Activated CD8-positive, alpha-beta memory T cell treated with anti-CD3 and anti-CD28 coated beads, Interleukin-2, amount 50 U/mL, for 24 hours (primary cell): ENCODE measurements around the gene SLC22A12.
A peak's percentile ranks its signal among the peaks of the same experiment; 100 is the strongest.
"Not testable (repeated sequence)": the region's sequence is repeated elsewhere in the genome, so short reads cannot be mapped to it uniquely, and the experiment has no call there.

Experiments
- DNase-seq: peaks from one replicate; pipeline ENCODE4 v3.0.0-alpha.2; 2020; ENCODE audit errors: extremely low read depth

SLC22A12 gene

DNA sequence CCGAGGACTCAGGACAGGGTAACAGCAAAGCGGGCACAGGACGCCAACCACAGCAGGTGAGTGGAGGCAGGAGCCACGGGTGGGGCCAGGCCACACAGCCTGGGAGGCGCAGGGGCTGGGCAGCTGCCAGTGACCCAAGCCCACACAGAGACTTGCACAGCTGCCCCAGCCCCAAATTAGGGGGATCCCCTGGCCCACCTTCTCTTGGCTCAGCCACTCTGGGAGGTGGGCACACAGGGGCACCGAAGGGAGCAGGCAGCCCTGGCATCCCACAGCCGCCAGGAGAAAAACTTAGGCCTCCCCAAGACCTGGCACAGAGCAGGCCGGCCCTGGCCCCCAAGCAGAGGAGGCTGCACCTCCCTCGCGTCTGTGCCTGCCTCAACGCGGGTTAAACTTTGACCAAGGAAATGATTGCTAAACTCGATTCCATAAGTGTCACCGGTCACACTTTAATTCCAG, at the start of gene SLC22A12:
SLC22A12 (plus strand) TSS at position 458 of the 459 bp plus-strand sequence. CDS start 337 bp downstream, outside the sequence.
- DNase-seq: no peak

- DNase-seq: no peak
Measured at GRCh38 chr11:64542172-64543125, 48.6 kb upstream of the SLC22A12 start.

DNA sequence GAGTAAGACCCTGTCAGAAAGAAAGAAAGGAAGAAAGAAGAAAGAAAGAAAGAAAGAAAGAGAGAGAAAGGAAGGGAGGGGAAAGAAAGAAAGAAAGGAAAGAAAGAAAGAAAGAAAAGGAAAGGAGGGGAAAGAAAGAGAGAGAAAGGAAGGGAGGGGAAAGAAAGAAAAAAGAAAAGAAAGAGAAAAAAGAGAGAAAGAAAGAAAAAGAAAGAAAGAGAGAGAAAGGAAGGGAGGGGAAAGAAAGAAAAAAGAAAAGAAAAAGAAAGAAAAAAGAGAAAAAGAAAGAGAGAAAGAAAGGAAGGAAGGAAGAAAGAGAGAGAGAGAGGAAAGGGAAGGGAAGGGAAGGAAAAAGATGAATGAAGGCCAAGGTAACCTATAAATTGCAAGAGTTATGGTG, 47.2 kb upstream of the SLC22A12 start:
- DNase-seq: no peak

DNA sequence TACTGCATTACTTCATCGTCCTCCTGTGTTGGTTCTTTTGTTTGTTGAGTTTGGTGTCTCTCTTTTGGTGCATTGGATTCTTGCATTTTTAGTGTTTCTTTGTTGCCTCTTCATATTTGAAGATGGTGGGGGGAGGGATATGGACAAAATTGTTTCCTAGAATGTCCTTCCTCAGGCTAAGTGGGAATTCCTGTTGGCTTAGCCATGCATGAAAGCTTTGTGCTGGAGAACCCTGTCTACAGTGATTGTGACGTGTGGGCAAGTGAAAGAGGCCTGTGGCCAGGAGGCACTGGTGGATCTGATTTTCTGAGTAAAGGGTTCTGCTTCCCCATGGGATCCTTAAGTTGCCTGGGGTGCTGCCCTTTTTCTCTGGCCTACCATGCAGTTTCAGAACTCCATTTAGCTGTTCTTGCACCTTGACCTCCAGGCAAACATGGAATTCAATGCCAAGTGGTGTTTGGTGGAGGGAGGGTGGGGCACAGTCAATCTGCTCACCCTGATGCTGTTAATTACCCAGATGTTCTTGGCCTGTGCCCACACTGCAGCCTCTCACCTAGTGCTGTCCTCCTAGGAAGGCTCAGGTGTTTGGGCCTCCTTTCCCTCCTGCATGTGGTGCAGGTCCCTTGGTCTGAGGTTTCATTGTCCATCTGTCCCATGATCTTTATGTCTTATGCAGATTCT, 46.3 kb upstream of the SLC22A12 start:
- DNase-seq: no peak

GRCh38 chr11:64545619-64546018, 45.4 kb upstream of the SLC22A12 start:
- no peak for DNase-seq

GRCh38 chr11:64546176-64546575, 44.8 kb upstream of the SLC22A12 start:
- no peak for DNase-seq

DNA sequence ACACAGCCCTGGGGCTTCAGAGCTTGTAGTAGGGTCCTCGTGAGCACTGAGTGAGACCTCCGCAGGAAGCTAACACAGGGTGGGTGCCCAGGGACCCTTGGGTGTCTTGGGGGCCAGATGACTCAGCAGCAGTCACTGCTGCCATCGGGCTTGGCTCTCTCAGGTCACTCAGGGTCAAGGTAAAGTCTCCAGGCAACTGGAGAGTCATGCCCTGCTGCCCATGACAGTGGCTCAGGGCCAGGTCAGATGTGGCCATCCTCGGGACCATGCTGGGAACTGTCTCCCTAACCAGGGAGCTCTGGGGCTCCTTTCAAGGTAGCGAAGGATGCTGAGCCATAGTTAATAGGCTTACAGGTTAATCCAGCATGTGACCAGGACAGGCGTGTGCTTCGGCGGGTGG, 44.4 kb upstream of the SLC22A12 start:
- DNase-seq: no peak

GRCh38 chr11:64549969-64550368, 41.1 kb upstream of the SLC22A12 start:
- DNase-seq: no peak

DNA sequence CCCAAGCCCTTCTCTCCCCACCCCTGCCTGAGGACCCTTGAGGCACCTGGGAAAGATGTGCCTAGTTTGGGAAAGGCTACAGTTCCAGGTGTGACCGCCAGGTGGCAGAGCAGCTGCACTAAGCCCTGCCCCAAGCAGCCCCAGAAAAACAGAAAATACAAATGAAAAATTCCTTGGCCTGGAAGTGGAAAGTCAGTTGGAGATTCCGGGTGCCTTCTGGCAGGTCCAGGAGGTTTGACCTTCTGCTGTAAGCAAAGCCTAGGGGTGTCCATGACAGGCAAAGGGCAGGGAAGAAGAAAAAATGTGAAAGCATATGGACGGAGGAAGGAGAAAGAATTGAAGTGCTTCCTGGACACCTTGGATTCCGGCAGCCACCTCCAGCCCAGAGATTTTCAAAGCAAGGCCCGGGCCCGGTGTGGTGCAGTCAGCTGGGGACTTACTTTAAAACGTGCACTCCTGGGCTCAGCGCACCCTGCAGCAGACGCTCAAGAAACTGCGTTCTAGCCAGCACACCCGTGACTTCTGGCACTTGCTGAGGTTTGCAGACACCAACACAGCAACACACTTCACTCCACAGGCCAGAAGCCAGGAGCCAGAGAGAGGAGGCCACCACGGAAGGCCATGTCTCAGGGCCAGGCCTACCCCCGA, 37.3 kb upstream of the SLC22A12 start:
- DNase-seq: peak; percentile 13

GRCh38 chr11:64556044-64556720, 34.8 kb upstream of the SLC22A12 start:
- no peak for DNase-seq

GRCh38 chr11:64556721-64557250, 34.2 kb upstream of the SLC22A12 start:
- DNase-seq: no peak

DNA sequence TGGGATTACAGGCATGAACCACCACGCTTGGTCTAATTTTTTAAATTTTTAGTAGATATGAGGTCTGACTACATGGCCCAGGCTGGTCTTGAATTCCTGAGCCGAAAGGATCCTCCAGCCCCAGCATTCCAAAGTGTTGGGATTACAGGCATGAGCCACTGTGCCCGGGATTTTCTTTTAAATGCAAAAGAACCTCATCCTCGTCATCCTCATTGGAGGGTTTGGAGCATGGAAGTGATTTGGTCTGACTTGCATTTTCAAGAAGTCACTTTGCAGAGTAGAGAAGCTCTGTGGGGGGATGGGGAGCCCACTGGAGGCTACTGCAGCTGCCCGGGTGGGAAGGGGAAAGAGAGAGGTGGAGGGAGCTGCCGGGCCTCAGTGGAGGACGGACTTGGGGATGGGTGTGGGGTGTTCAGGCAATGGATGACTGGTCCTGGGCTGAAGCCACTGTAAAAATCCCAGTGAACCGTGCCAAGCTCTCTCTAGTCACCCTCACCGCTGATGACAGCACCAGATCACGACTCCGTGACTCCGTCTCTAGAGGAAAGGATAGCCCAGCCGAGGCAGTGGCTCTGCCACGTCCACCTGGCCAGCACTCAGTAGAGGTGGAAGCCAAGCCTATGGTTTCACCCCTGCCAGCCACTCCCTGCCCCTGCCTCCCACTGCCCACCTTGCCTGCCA, 32.8 kb upstream of the SLC22A12 start:
- DNase-seq: no peak

DNA sequence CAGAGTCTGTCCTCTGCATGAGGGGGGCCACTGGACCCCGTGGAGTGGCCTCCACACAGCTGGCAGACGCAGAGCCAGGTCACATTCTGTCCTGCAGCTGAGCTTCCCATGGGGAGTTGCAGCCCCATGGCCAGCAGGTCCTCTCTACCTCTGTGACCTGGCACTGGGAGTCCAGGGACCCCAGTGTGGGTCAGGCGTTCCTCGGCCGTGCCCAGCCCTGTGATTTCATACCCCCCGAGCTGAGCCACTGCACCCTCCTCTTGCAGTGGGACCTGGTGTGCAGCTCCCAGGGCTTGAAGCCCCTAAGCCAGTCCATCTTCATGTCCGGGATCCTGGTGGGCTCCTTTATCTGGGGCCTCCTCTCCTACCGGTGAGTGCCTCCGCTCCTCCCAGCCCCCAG, 32.2 kb upstream of the SLC22A12 start:
- no peak for DNase-seq

DNA sequence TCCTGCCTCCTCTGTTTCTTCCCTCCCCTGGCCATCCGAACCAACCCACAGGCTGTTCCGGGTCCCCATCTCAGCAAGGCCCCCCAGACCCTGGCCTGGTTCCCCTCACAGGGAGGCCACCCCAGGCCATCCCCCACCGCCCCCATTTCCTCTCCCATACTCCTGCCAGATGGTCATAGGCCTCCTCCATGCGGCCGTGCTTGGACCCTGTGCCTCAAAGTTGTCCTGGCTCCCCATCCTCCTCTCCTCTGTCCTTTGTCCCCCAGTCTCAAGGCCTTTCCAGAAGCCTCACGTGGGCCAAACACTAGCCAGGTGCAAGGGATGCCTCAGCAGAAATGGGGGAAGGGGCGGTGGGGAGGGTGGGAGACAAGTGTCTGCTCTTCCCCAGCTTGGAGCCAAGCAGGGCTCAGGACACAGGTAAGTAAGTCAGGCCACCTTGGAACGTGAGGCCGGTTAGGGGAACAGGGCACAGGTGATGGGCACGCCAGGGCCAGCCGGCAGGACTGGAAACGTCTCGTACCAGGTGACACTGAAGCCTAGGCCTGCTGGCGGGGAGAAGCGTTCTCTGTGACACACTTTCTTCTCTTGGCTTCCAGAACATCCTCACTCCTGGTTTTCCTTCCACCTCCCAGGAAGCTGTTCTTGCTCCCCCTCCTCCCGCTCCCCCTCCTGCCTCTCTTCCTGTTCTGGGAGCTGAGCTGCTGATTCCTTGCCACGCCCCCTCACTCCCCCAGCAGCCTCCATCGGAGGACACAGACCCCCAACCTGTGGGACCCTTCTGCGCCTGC, 31.5 kb upstream of the SLC22A12 start:
- no peak for DNase-seq

GRCh38 chr11:64560139-64560771, 30.8 kb upstream of the SLC22A12 start:
- no peak for DNase-seq

DNA sequence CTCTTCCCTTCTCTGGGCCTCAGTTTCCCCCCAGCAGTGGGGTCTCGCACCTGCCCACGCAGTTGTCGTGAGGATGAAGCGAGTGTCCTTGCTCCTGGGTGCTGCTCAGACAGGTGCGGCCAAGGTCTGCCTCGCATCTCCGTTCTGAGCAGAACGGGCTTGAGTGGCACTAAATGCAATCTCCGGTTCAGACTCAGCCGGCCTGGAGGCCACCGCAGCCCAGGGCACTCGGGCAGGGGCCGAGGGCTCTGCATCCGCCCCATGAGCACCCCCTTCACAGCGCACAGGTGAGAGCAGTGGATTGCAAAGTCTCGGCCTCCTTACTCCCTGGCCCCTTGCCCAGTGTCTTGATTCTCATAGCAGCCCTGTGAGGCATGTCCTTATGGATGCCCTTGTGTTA, 30.1 kb upstream of the SLC22A12 start:
- DNase-seq: no peak

- not testable (repeated sequence) for DNase-seq
Measured at GRCh38 chr11:64561429-64561828, 29.6 kb upstream of the SLC22A12 start.

GRCh38 chr11:64561984-64562722, 28.9 kb upstream of the SLC22A12 start:
- DNase-seq: no peak
